ENCODE measurements around the gene FOXL2NB. TPM values are rescaled to one million over a fixed set of nuclear protein-coding genes. Genes with fewer than 3 reads are reported as not detected.

The FOXL2NB gene
- total and polyA plus RNA-seq, 2 of the 13 experiments (the other 11 are each of a cell fraction or from before 2014, with no cell fraction given), result not detected

DNA sequence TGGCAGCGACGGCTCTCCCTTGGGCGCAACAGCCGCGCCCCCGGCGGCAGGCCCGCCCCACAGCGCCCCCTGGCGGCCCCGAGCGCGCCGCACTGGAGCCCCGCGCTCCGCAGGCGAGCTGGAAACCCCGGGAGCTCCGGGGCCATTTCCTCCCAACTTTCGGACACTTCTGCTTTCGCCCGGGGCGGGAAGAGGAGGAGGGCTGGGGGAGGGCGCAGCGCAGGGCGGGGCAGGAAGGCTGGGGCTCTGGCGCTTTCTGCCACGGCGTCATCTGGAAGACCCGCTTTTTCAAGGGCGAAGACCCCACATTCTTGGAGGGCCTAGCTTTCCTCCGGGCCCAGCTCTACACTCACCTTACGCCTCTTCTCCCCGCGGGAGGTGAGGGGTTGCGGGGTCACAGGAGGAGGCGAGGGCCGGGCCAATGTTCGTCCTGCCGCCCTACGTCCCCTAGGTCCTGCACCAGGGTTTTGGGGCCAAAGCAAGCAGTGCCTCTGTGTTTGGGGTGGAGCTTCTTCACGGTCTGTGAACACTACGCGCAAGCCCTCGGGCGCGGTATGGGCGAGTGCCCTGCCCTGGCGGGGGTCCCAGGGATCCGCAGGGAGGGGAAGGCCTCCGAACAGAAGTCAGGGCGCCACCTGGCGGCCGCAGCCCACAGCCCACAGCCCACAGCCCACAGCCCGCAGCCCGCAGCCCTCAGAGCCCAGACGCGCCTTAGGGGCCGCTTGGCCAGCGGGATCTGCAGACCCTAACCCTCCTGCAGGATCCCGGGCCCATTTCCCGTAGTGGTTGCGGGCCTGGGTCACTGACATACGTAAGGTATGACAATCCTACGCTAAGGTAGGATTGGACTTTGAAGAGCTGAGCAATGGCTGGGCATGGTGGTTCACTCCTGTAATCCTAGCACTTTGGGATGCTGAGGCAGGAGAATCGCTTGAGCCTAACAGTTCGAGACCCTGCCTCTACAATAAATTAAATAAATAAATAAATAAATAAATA is 31.2 kb upstream of the FOXL2NB start (continued):
- TF ChIP-seq, protein P1, sequence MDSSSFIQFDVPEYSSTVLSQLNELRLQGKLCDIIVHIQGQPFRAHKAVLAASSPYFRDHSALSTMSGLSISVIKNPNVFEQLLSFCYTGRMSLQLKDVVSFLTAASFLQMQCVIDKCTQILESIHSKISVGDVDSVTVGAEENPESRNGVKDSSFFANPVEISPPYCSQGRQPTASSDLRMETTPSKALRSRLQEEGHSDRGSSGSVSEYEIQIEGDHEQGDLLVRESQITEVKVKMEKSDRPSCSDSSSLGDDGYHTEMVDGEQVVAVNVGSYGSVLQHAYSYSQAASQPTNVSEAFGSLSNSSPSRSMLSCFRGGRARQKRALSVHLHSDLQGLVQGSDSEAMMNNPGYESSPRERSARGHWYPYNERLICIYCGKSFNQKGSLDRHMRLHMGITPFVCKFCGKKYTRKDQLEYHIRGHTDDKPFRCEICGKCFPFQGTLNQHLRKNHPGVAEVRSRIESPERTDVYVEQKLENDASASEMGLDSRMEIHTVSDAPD (CRISPR knock-in tag; IDR thresholded peaks at IDR 0.05), result peak; percentile 68; the same call in 1 of the 2 replicates
- TF ChIP-seq, protein P2, sequence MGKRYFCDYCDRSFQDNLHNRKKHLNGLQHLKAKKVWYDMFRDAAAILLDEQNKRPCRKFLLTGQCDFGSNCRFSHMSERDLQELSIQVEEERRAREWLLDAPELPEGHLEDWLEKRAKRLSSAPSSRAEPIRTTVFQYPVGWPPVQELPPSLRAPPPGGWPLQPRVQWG (CRISPR knock-in tag; IDR thresholded peaks at IDR 0.05; ENCODE audit: borderline replicate concordance, low read depth), result no peak
- TF ChIP-seq REXO4 (CRISPR knock-in tag; IDR thresholded peaks at IDR 0.05; ENCODE audit: borderline replicate concordance), result no peak
- TF ChIP-seq, protein P3, sequence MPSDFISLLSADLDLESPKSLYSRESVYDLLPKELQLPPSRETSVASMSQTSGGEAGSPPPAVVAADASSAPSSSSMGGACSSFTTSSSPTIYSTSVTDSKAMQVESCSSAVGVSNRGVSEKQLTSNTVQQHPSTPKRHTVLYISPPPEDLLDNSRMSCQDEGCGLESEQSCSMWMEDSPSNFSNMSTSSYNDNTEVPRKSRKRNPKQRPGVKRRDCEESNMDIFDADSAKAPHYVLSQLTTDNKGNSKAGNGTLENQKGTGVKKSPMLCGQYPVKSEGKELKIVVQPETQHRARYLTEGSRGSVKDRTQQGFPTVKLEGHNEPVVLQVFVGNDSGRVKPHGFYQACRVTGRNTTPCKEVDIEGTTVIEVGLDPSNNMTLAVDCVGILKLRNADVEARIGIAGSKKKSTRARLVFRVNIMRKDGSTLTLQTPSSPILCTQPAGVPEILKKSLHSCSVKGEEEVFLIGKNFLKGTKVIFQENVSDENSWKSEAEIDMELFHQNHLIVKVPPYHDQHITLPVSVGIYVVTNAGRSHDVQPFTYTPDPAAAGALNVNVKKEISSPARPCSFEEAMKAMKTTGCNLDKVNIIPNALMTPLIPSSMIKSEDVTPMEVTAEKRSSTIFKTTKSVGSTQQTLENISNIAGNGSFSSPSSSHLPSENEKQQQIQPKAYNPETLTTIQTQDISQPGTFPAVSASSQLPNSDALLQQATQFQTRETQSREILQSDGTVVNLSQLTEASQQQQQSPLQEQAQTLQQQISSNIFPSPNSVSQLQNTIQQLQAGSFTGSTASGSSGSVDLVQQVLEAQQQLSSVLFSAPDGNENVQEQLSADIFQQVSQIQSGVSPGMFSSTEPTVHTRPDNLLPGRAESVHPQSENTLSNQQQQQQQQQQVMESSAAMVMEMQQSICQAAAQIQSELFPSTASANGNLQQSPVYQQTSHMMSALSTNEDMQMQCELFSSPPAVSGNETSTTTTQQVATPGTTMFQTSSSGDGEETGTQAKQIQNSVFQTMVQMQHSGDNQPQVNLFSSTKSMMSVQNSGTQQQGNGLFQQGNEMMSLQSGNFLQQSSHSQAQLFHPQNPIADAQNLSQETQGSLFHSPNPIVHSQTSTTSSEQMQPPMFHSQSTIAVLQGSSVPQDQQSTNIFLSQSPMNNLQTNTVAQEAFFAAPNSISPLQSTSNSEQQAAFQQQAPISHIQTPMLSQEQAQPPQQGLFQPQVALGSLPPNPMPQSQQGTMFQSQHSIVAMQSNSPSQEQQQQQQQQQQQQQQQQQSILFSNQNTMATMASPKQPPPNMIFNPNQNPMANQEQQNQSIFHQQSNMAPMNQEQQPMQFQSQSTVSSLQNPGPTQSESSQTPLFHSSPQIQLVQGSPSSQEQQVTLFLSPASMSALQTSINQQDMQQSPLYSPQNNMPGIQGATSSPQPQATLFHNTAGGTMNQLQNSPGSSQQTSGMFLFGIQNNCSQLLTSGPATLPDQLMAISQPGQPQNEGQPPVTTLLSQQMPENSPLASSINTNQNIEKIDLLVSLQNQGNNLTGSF (CRISPR knock-in tag; IDR thresholded peaks at IDR 0.05), result no peak
- TF ChIP-seq ZNF558 (CRISPR knock-in tag; IDR thresholded peaks at IDR 0.05; ENCODE audit: borderline replicate concordance), result peak; percentile 72; the same call in 1 of the 2 replicates
- TF ChIP-seq KLF13 (CRISPR knock-in tag; IDR thresholded peaks at IDR 0.05), result no peak
- no peak for TF ChIP-seq ZNF841 (CRISPR knock-in tag; IDR thresholded peaks at IDR 0.05; ENCODE audit: borderline replicate concordance)
- TF ChIP-seq CCAR2 (optimal IDR thresholded peaks at IDR 0.05; ENCODE audit: low read depth, low read length), result no peak
- peak; percentile 27; the same call in 1 of the 2 replicates for TF ChIP-seq ZNF343 (CRISPR knock-in tag; IDR thresholded peaks at IDR 0.05)
- no peak for TF ChIP-seq ARNT (IDR thresholded peaks at IDR 0.05)
- no peak for TF ChIP-seq SAFB2 (CRISPR knock-in tag; IDR thresholded peaks at IDR 0.05; ENCODE audit: borderline replicate concordance, low read depth)
- no peak for TF ChIP-seq RORA (CRISPR knock-in tag; IDR thresholded peaks at IDR 0.05)
- TF ChIP-seq KLF12 (CRISPR knock-in tag; IDR thresholded peaks at IDR 0.05; ENCODE audit: borderline replicate concordance), result peak; percentile 84; the same call in 1 of the 2 replicates
- no peak for TF ChIP-seq ZNF230 (CRISPR knock-in tag; IDR thresholded peaks at IDR 0.05)
- no peak for TF ChIP-seq JUND (CRISPR knock-in tag; IDR thresholded peaks at IDR 0.05)
- no peak; the same call in 1 of the 2 replicates for TF ChIP-seq ZNF737 (CRISPR knock-in tag; IDR thresholded peaks at IDR 0.05; ENCODE audit: borderline replicate concordance)
- TF ChIP-seq ZEB1 (IDR thresholded peaks at IDR 0.05; ENCODE audit: insufficient replicate concordance, low read depth), result no peak
- TF ChIP-seq PAF1 (CRISPR knock-in tag; IDR thresholded peaks at IDR 0.05), result no peak
- TF ChIP-seq, protein P4, sequence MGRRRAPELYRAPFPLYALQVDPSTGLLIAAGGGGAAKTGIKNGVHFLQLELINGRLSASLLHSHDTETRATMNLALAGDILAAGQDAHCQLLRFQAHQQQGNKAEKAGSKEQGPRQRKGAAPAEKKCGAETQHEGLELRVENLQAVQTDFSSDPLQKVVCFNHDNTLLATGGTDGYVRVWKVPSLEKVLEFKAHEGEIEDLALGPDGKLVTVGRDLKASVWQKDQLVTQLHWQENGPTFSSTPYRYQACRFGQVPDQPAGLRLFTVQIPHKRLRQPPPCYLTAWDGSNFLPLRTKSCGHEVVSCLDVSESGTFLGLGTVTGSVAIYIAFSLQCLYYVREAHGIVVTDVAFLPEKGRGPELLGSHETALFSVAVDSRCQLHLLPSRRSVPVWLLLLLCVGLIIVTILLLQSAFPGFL (CRISPR knock-in tag; IDR thresholded peaks at IDR 0.05), result no peak
- TF ChIP-seq ZNF234 (CRISPR knock-in tag; conservative IDR thresholded peaks at IDR 0.05), result 0 out of 2 replicates have a peak, but pooled peaks have one; percentile 68
- TF ChIP-seq PLRG1 (conservative IDR thresholded peaks at IDR 0.05), result no peak

Data from HepG2 (cell line).